HepG2 (cell line): ENCODE measurements around the gene MTF2. TPM values are rescaled to one million over a fixed set of nuclear protein-coding genes. Genes with fewer than 3 reads are reported as not detected.
A peak's percentile ranks its signal among the peaks of the same experiment; 100 is the strongest.

ENCODE experiments used
- ATAC-seq: fragments of 200-7000 bp; cut with Tn5 transposase; 3 replicates; pipeline ENCODE4 v1.9.1; 2020; ENCODE audit warnings: mild to moderate bottlenecking, moderate library complexity
- BruUV-seq: library from RNA; stranded (reverse); fragments of 400-500 nt; replicated peaks from 2 replicates; lab custom pipeline; 2021; lab: Mats Ljungman, UMichigan
- CTCF ChIA-PET: fragments of 300-600 bp; formaldehyde crosslinking; extraction: SDS; loops from one replicate; lab custom pipeline; 2021; ENCODE audit warnings: low total read pairs, inconsistent platforms, low intra/inter-chr PET ratio; lab: Yijun Ruan, JAX
- POLR2A ChIA-PET: fragments of 350-600 bp; sonication (Branson Sonifier 250); formaldehyde crosslinking; loops from one replicate; lab custom pipeline; 2020; ENCODE audit warnings: antibody characterized with exemption, inconsistent platforms; lab: Yijun Ruan, JAX
- DNase-seq: peaks from one replicate; pipeline ENCODE4 v3.0.0-alpha.2; 2015; ENCODE audit warnings: low spot score
- FAIRE-seq: peaks from 3 replicates; lab custom pipeline; 2011; peaks lifted over from hg19 to GRCh38; lab: Jason Lieb, UNC
- H2AFZ ChIP-seq: one replicate; pipeline ENCODE4 v1.6.1; 2011; ENCODE audit warnings: low read length, inconsistent platforms
- H3K27ac ChIP-seq: fragments of 300-600 bp; 3 replicates; pipeline ENCODE4 v1.8.0; 2011; ENCODE audit warnings: mixed run types, mild to moderate bottlenecking, mixed read lengths, low read length, inconsistent platforms; ENCODE audit not compliant: insufficient read depth; ENCODE audit errors: extremely low read length
- H3K27me3 ChIP-seq, 2 experiments: fragments of 200-600 bp in 1 of 2; 2 replicates in 1 of 2; 3 replicates in 1 of 2; pipeline versions ENCODE4 v1.6.0 to v1.8.0; 2011; ENCODE audit warnings: low read length in 2 of 2, mild to moderate bottlenecking in 2 of 2, moderate library complexity in 2 of 2, inconsistent platforms in 1 of 2; ENCODE audit not compliant: insufficient read depth in 2 of 2, control insufficient read depth in 1 of 2
- H3K36me3 ChIP-seq, 2 experiments: fragments of 200-600 bp in 1 of 2; replicated peaks in 1 of 2; 2 replicates in 1 of 2; 3 replicates in 1 of 2; pipeline versions ENCODE4 v1.5.1 to v1.8.0; 2011; ENCODE audit warnings: low read length in 2 of 2, inconsistent platforms in 1 of 2; ENCODE audit not compliant: insufficient read depth in 2 of 2, control insufficient read depth in 1 of 2
- H3K4me1 ChIP-seq: 2 replicates; pipeline ENCODE4 v1.5.1; 2012; ENCODE audit warnings: low read length, inconsistent platforms; ENCODE audit not compliant: insufficient read depth
- H3K4me2 ChIP-seq: 2 replicates; pipeline ENCODE4 v1.6.0; 2011; ENCODE audit warnings: low read depth, low read length, inconsistent platforms
- H3K4me3 ChIP-seq, 3 experiments: fragments of 200-600 bp in 1 of 3; sonication (generic), shearing (Covaris generic) in 1 of 3; replicated peaks in 1 of 3; 2 replicates each; pipeline ENCODE4 v1.5.1; 2011 to 2016; ENCODE audit warnings: low read length in 3 of 3, inconsistent platforms in 2 of 3, low read depth in 2 of 3, mild to moderate bottlenecking in 2 of 3, control low read depth in 1 of 3, mixed read lengths in 1 of 3; ENCODE audit not compliant: insufficient read depth in 1 of 3
- H3K79me2 ChIP-seq: one replicate; pipeline ENCODE4 v1.6.1; 2011; ENCODE audit warnings: low read length, inconsistent platforms; ENCODE audit not compliant: insufficient read depth
- H3K9ac ChIP-seq: 2 replicates; pipeline ENCODE4 v1.6.0; 2011; ENCODE audit warnings: mild to moderate bottlenecking, low read depth, low read length, inconsistent platforms; ENCODE audit not compliant: insufficient read depth
- H3K9me3 ChIP-seq: 2 replicates; pipeline ENCODE4 v1.5.1; 2012; ENCODE audit warnings: mild to moderate bottlenecking, low read length
- H4K20me1 ChIP-seq: 2 replicates; pipeline ENCODE4 v1.6.0; 2011; ENCODE audit warnings: inconsistent platforms, mild to moderate bottlenecking, low read length, moderate library complexity; ENCODE audit not compliant: insufficient read depth
- ASH2L ChIP-seq: fragments of 300-600, 200-600 bp; sonication (generic); IDR thresholded peaks from 2 replicates; pipeline ENCODE4 v1.7.0; 2017; ENCODE audit warnings: low read depth, mild to moderate bottlenecking, moderate library complexity, mixed read lengths, low read length; ENCODE audit not compliant: insufficient read length
- BRCA1 ChIP-seq: sonication (generic); formaldehyde crosslinking; IDR thresholded peaks from 2 replicates; pipeline ENCODE4 v1.4.0; 2020; ENCODE audit warnings: missing genetic modification reagents
- DR1 ChIP-seq: sonication (generic); formaldehyde crosslinking; IDR thresholded peaks from 2 replicates; pipeline ENCODE4 v1.8.0; 2021; ENCODE audit warnings: mild to moderate bottlenecking, missing genetic modification reagents, inconsistent platforms
- EHMT2 ChIP-seq: fragments of 200-600 bp; sonication (generic); IDR thresholded peaks from 2 replicates; pipeline ENCODE4 v1.7.0; 2017; ENCODE audit warnings: antibody characterized with exemption, low read depth, low read length, borderline replicate concordance
- ERF ChIP-seq: IDR thresholded peaks from 2 replicates; pipeline ENCODE4 v1.6.1; 2018; ENCODE audit warnings: missing biosample characterization, missing genetic modification reagents
- FOSL1 ChIP-seq: sonication (generic); formaldehyde crosslinking; IDR thresholded peaks from 2 replicates; pipeline ENCODE4 v1.9.0; 2021; ENCODE audit warnings: missing genetic modification reagents, borderline replicate concordance
- HDAC1 ChIP-seq: sonication (generic); formaldehyde crosslinking; IDR thresholded peaks from 2 replicates; pipeline ENCODE4 v1.5.1; 2020; ENCODE audit warnings: mild to moderate bottlenecking, missing genetic modification reagents
- HDAC2 ChIP-seq: sonication (generic); formaldehyde crosslinking; IDR thresholded peaks from 2 replicates; pipeline ENCODE4 v1.4.0; 2020; ENCODE audit warnings: missing genetic modification reagents
- MIER2 ChIP-seq: IDR thresholded peaks from 2 replicates; pipeline ENCODE4 v1.6.1; 2016; ENCODE audit warnings: missing biosample characterization, missing genetic modification reagents
- PCBP1 ChIP-seq: fragments of 200-400 bp; formaldehyde crosslinking; IDR thresholded peaks from 2 replicates; pipeline ENCODE4 v1.6.1; 2017; ENCODE audit warnings: mild to moderate bottlenecking, low read depth, low read length, borderline replicate concordance
- PLRG1 ChIP-seq: fragments of 450-650 bp; conservative IDR thresholded peaks from 2 replicates; pipeline ENCODE4 v1.6.1; 2016
- RARA ChIP-seq: IDR thresholded peaks from 2 replicates; pipeline ENCODE4 v1.6.1; 2016; ENCODE audit warnings: missing genetic modification reagents, missing compliant biosample characterization
- REST ChIP-seq, 2 experiments: IDR thresholded peaks; 2 replicates each; pipeline ENCODE4 v1.6.1; 2011 to 2012; ENCODE audit warnings: low read length in 2 of 2, borderline replicate concordance in 1 of 2, low read depth in 1 of 2, mild to moderate bottlenecking in 1 of 2, moderate library complexity in 1 of 2
- RXRB ChIP-seq: IDR thresholded peaks from 2 replicates; pipeline ENCODE4 v1.6.1; 2016; ENCODE audit warnings: borderline replicate concordance, missing genetic modification reagents, missing compliant biosample characterization
- SAP130 ChIP-seq: IDR thresholded peaks from 2 replicates; pipeline ENCODE4 v1.6.1; 2016; ENCODE audit warnings: low read depth
- TEAD3 ChIP-seq: optimal IDR thresholded peaks from 2 replicates; pipeline ENCODE3; 2016; ENCODE audit warnings: borderline replicate concordance
- TGIF2 ChIP-seq: IDR thresholded peaks from 2 replicates; pipeline ENCODE4 v1.6.1; 2016; ENCODE audit warnings: control low read depth, missing compliant biosample characterization
- WIZ ChIP-seq: sonication (generic); formaldehyde crosslinking; IDR thresholded peaks from 2 replicates; pipeline ENCODE4 v1.5.1; 2020; ENCODE audit warnings: mild to moderate bottlenecking, missing genetic modification reagents
- ZNF280B ChIP-seq: sonication (generic); formaldehyde crosslinking; IDR thresholded peaks from 2 replicates; pipeline ENCODE4 v1.5.0; 2020; ENCODE audit warnings: missing genetic modification reagents, mild to moderate bottlenecking, borderline replicate concordance
- ZNF7 ChIP-seq: IDR thresholded peaks from 2 replicates; pipeline ENCODE4 v1.6.1; 2016; ENCODE audit warnings: missing biosample characterization, missing genetic modification reagents
- ZSCAN9 ChIP-seq: IDR thresholded peaks from 2 replicates; pipeline ENCODE4 v1.6.1; 2016; ENCODE audit warnings: borderline replicate concordance
- WGBS: methylation state at CpG from one replicate; pipeline ENCODE4 v1.1.6; 2017; ENCODE audit warnings: low lambda C conversion rate; 5-methylcytosine and 5-hydroxymethylcytosine counted together
- in situ Hi-C: cut with HindIII; loops from 2 replicates; pipeline ENCODE4 v1.10.0; 2017; ENCODE audit warnings: low pct_unique_long_range_greater_than_20kb; ENCODE audit not compliant: extremely low pct_ligation_motif_present
- intact Hi-C: fragments of 100-400 bp; cut with micrococcal nuclease; formaldehyde crosslinking; loops from one replicate; pipeline ENCODE4 v1.10.0; 2022; ENCODE audit not compliant: unreplicated experiment
- polyA plus RNA-seq, 8 experiments: library from polyadenylated mRNA; depleted of rRNA in 3 of 8; stranded (reverse) in 7 of 8; unstranded in 1 of 8; fragments of >200 nt; fragmentation: Illumina TruSeq in 4 of 8; extraction: Trizol in 4 of 8; gene quantifications; 2 replicates each; pipeline versions ENCODE4 v1.2.1 to v1.2.3, GENCODE V29; 2011 to 2016; ENCODE audit warnings: low read depth in 4 of 8, missing spikeins in 1 of 8, mixed read lengths in 1 of 8; ENCODE audit not compliant: insufficient read depth in 1 of 8
- total RNA-seq, 5 experiments: library from RNA; depleted of rRNA; stranded (reverse); fragments of >200 nt; fragmentation: Illumina TruSeq; extraction: Trizol; gene quantifications; 2 replicates each; pipeline ENCODE4 v1.2.3, GENCODE V29; 2016; ENCODE audit warnings: low read depth in 1 of 5

MTF2 gene
- total and polyA plus RNA-seq, 2 of the 13 experiments (the other 11 are each of a cell fraction or from before 2014, with no cell fraction given) = 48.7 to 53.9 TPM

- no peak overlapping the region for H3K4me2 ChIP-seq
- no peaks in the 10 kb centered on the region for H4K20me1 ChIP-seq
- intact Hi-C loops = no loop called here
- no peaks in the 10 kb centered on the region for H3K9me3 ChIP-seq
- no peak overlapping the region for H3K27ac ChIP-seq
- ATAC-seq (no peak), DNase-seq (peak; percentile 29), FAIRE-seq (no peak)
- no peaks in the 10 kb centered on the region for H3K4me1 ChIP-seq
- H3K27me3 ChIP-seq = no peaks in the 10 kb centered on the region
- H3K36me3 ChIP-seq = no peaks in the 10 kb centered on the region
- no TSS peak for BruUV-seq
- H3K79me2 ChIP-seq = no peaks in the 10 kb centered on the region
- POLR2A ChIA-PET = interaction anchor here (1.5 kb wide), 1 partner anchor 23 kb away, joined by 5 read pairs; the partner anchor contains the start of gene MTF2
- no peak overlapping the region for H3K9ac ChIP-seq
- 25% methylated on average over 4 of the region's 4 CpGs for whole genome bisulfite sequencing
- 0 out of 2 replicates have a peak, but pooled peaks have one; percentile 25 for TF ChIP-seq RXRB (CRISPR knock-in tag)
- peak; percentile 68 to 97 for TF ChIP-seq REST (IDR thresholded peaks at IDR 0.05; ENCODE audit: borderline replicate concordance in 1 of 2, low read depth in 1 of 2, low read length in 2 of 2)
- TF ChIP-seq PLRG1 = no peak
- no peak for TF ChIP-seq DR1 (CRISPR knock-in tag)
- TF ChIP-seq FOSL1 = no peak
- TF ChIP-seq BRCA1 (CRISPR knock-in tag) = 0 out of 2 replicates have a peak, but pooled peaks have one; percentile 33
- TF ChIP-seq HDAC2 (CRISPR knock-in tag) = peak; percentile 17; the same call in 1 of the 2 replicates
- TF ChIP-seq TEAD3 = peak; percentile 20
- TF ChIP-seq ZNF7 (CRISPR knock-in tag) = peak; percentile 73
- TF ChIP-seq EHMT2 = peak; percentile 89; the same call in 1 of the 2 replicates
- peak; percentile 97 for TF ChIP-seq MIER2 (CRISPR knock-in tag)
- no peak for TF ChIP-seq PCBP1
- peak; percentile 64; the same call in 1 of the 2 replicates for TF ChIP-seq ZSCAN9
- peak; percentile 90; the same call in 1 of the 2 replicates for TF ChIP-seq WIZ (CRISPR knock-in tag)
- no peak for TF ChIP-seq ZNF280B (CRISPR knock-in tag)
- no peak for TF ChIP-seq ASH2L
- TF ChIP-seq RARA = peak; percentile 22; the same call in 1 of the 2 replicates
- TF ChIP-seq SAP130 = peak; percentile 45; the same call in 1 of the 2 replicates
- TF ChIP-seq TGIF2 = peak; percentile 68
- TF ChIP-seq HDAC1 (CRISPR knock-in tag) = no peak
- peak; percentile 47; the same call in 1 of the 2 replicates for TF ChIP-seq ERF (CRISPR knock-in tag)
- TF ChIP-seq, all 625 proteins: peak for 14
- Histone ChIP-seq H2AFZ (no peak overlapping the region), H3K4me3 (no peak overlapping the region)
- in situ Hi-C loops = no loop called here
- CTCF ChIA-PET = no interaction called here
Observed at GRCh38 chr1:93056214-93056613, 22.9 kb upstream of the MTF2 start.
